Stimulated activated CD4-positive, alpha-beta T cell treated with anti-CD3 and anti-CD28 coated beads, TNF-alpha, amount 100 ng/mL, for 24 hours (primary cell): ENCODE results near the gene POU2AF3.
"Not testable (repeated sequence)": the region's sequence is repeated elsewhere in the genome, so short reads cannot be mapped to it uniquely, and the experiment has no call there.

Experiments
- DNase-seq, 3 experiments: peaks; one replicate each; pipeline ENCODE4 v3.0.0-alpha.2; 2020; ENCODE audit warnings: low read depth in 3 of 3

Gene POU2AF3

GRCh38 chr11:111298413-111299100, at the start of gene POU2AF3:
TSS of gene POU2AF3 (plus strand) at chr11:111298546. CDS start at chr11:111298582, 36 bp downstream.
- DNase-seq: no peak

GRCh38 chr11:111250936-111251335, 47.4 kb upstream of the POU2AF3 start:
- no peak for DNase-seq

- no peak for DNase-seq
These were observed 45.2 kb upstream of the POU2AF3 start for GRCh38 chr11:111253131-111253530.

GRCh38 chr11:111253630-111254029, 44.7 kb upstream of the POU2AF3 start:
- no peak for DNase-seq

GRCh38 chr11:111258046-111258445, 40.3 kb upstream of the POU2AF3 start:
- no peak for DNase-seq

- no peak for DNase-seq
These were observed 38.5 kb upstream of the POU2AF3 start for GRCh38 chr11:111259896-111260295.

GRCh38 chr11:111260811-111261210, 37.5 kb upstream of the POU2AF3 start:
- DNase-seq: no peak

- DNase-seq: no peak
These were observed 33.7 kb upstream of the POU2AF3 start for GRCh38 chr11:111264646-111265045.

- no peak for DNase-seq
These were observed 32.9 kb upstream of the POU2AF3 start for GRCh38 chr11:111265421-111265820.

GRCh38 chr11:111268303-111268702, 30.0 kb upstream of the POU2AF3 start:
- DNase-seq: not testable (repeated sequence)

- no peak for DNase-seq
These were observed 29.0 kb upstream of the POU2AF3 start for GRCh38 chr11:111269146-111269868.

- no peak for DNase-seq
These were observed 25.9 kb upstream of the POU2AF3 start for GRCh38 chr11:111272420-111272819.

GRCh38 chr11:111282562-111283075, 15.7 kb upstream of the POU2AF3 start:
- no peak for DNase-seq

- DNase-seq: no peak
These were observed 14.3 kb upstream of the POU2AF3 start for GRCh38 chr11:111283945-111284481.

- DNase-seq: no peak
These were observed 12.9 kb upstream of the POU2AF3 start for GRCh38 chr11:111285189-111286091.

- no peak for DNase-seq
These were observed 6.6 kb upstream of the POU2AF3 start for GRCh38 chr11:111291764-111292163.

- not testable (repeated sequence) for DNase-seq
These were observed 5.9 kb upstream of the POU2AF3 start for GRCh38 chr11:111292408-111292807.

- DNase-seq: no peak
These were observed 2.1 kb upstream of the POU2AF3 start for GRCh38 chr11:111296196-111296595.

GRCh38 chr11:111297696-111298095, 650 bp upstream of the POU2AF3 start:
- no peak for DNase-seq

- no peak for DNase-seq
These were observed 1.0 kb downstream of the POU2AF3 start for GRCh38 chr11:111299101-111300026.

- no peak for DNase-seq
These were observed 2.2 kb downstream of the POU2AF3 start for GRCh38 chr11:111300569-111300968.
